ENCODE measurements around the gene PRAME.

PRAME gene

GRCh38 chr22:22593250-22593649 is 34.2 kb upstream of the PRAME start:
- Histone ChIP-seq H3K4me3 (ENCODE audit: low read depth, low read length) (no peak overlapping the region), H3K36me3 (ENCODE audit: control insufficient read depth in 2 of 2, insufficient read depth in 1 of 2, low read length in 2 of 2) (no peaks in the 10 kb centered on the region), H3K9me3 (ENCODE audit: control insufficient read depth, insufficient read depth, low read depth, low read length) (no peaks in the 10 kb centered on the region), H3K4me1 (ENCODE audit: control insufficient read depth, insufficient read depth, low read length) (no peaks in the 10 kb centered on the region), H3K27ac (ENCODE audit: extremely low read depth, low read depth, low read length) (no peak overlapping the region)
- CTCF ChIA-PET = interaction anchor here (0.7 to 3.7 kb wide), 15 partner anchors 9 to 1039 kb away, joined by 3 to 15 read pairs (median 4); partner anchors contain the start of gene DRICH1
- TF ChIP-seq ZNF654 (tag by site-specific recombination; IDR thresholded peaks at IDR 0.05; ENCODE audit: low read depth) (no peak), REST (tag by site-specific recombination; IDR thresholded peaks at IDR 0.05) (no peak), ZNF670 (tag by site-specific recombination; IDR thresholded peaks at IDR 0.05; ENCODE audit: low read depth) (no peak), ZNF404 (tag by site-specific recombination; IDR thresholded peaks at IDR 0.05) (no peak), ZNF843 (tag by site-specific recombination; IDR thresholded peaks at IDR 0.05) (no peak), ZNF221 (tag by site-specific recombination; IDR thresholded peaks at IDR 0.05; ENCODE audit: borderline replicate concordance) (no peak), ZNF24 (tag by site-specific recombination; IDR thresholded peaks at IDR 0.05) (no peak), ZNF302 (tag by site-specific recombination; IDR thresholded peaks at IDR 0.05; ENCODE audit: low read depth) (no peak), ZNF571 (tag by site-specific recombination; IDR thresholded peaks at IDR 0.05) (no peak), MEIS1 (CRISPR knock-in tag; IDR thresholded peaks at IDR 0.05; ENCODE audit: borderline replicate concordance) (no peak), ZNF23 (tag by site-specific recombination; IDR thresholded peaks at IDR 0.05; ENCODE audit: borderline replicate concordance) (no peak), ZNF416 (tag by site-specific recombination; IDR thresholded peaks at IDR 0.05) (no peak)
- POLR2A ChIA-PET = no interaction called here

GRCh38 chr22:22591348-22592299 is 32.6 kb upstream of the PRAME start:
- H3K36me3 ChIP-seq (ENCODE audit: control insufficient read depth in 2 of 2, insufficient read depth in 1 of 2, low read length in 2 of 2) = no peaks in the 10 kb centered on the region
- POLR2A ChIA-PET = no interaction called here
- no peaks in the 10 kb centered on the region for H3K4me1 ChIP-seq (ENCODE audit: control insufficient read depth, insufficient read depth, low read length)
- no peak overlapping the region for H3K27ac ChIP-seq (ENCODE audit: extremely low read depth, low read depth, low read length)
- no peak overlapping the region for H3K4me3 ChIP-seq (ENCODE audit: low read depth, low read length)
- no peaks in the 10 kb centered on the region for H3K9me3 ChIP-seq (ENCODE audit: control insufficient read depth, insufficient read depth, low read depth, low read length)
- no peak for TF ChIP-seq ZNF677 (tag by site-specific recombination; IDR thresholded peaks at IDR 0.05)
- no peak for TF ChIP-seq ZNF518A (tag by site-specific recombination; conservative IDR thresholded peaks at IDR 0.05; ENCODE audit: low read depth)
- TF ChIP-seq MZF1 (tag by site-specific recombination; IDR thresholded peaks at IDR 0.05; ENCODE audit: borderline replicate concordance) = no peak
- CTCF ChIA-PET = interaction anchor here (0.6 to 7.0 kb wide), 27 partner anchors 8 to 603 kb away, joined by 3 to 148 read pairs (median 4); no protein-coding TSS in a partner anchor
